Measurements from ENCODE around the gene CDH4.

GRCh38 chr20:61798632-61799031 is 546.6 kb downstream of the CDH4 start:
- no peak for TF ChIP-seq CTCF (IDR thresholded peaks at IDR 0.05; ENCODE audit: insufficient read depth, low read depth, low read length)
- no peak for TF ChIP-seq EZH2 (IDR thresholded peaks at IDR 0.05; ENCODE audit: insufficient read depth, low read length)

All from astrocyte (in vitro differentiated cells and primary cell).